ENCODE data around the gene YY1.
"Not testable (repeated sequence)": the region's sequence is repeated elsewhere in the genome, so short reads cannot be mapped to it uniquely, and the experiment has no call there.

The YY1 gene

DNA sequence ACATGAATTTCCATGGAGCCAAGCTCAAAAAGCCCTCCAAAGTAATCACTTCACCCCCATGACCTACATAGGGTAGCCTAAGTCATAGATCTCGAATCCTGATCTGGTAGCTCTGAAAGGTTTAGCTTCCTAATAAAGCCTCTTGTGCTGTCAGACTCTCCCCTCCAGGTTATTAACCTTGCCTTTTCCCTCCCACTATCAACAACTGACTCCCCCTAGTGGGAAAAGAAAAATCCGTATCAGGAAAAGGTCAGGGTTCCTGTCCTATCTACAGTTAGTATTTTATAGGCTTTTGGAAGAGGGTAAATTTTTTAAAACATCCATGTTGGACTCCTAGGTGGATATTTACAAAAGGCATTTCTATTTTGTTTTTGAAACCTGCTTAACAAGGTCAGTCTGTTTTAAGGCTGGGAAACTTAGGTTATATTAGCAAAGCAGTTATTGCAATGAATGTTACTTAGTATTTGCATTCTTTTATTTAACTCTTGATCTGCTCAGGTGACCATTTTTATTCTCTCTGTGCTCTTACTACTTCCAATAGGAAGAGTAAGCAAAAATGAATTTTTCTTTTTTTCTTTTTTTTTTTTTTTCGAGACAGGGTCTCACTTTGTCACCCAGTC, 8.0 kb downstream of the YY1 start:
- no peak for DNase-seq

DNA sequence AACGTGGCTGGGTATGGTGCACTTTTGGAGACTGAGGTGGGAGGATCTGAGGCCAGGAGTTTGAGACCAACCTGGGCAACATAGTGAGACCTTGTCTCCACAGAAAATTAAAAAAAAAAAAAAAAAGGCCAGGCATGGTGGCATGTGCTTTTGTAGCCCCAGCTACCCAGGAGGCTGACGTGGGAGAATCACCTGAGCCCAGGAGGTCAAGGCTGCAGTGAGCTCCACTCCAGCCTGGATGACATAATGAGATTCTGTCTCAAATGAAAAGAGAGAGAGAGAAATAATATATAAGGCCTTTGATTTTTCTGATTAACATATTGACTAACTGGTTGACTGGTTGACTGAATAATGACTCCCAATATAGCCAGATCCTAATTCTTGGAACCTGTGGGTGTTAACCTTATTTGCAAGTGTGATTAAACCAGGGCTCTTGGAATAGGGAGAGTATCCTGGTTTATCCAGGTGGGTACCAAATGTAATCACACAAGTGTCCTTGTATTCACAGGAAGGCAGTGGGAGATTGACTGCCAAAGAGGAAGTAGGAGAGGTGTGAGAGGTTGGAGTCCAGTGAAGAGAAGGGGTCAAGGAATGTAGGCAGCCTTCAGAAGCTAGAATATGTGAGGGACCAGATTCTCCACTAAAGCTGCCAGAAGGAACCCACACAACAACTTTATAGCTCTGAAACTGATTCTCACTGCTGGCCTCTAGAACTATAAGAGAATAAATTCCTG, 12.0 kb downstream of the YY1 start:
- DNase-seq = no peak

DNA sequence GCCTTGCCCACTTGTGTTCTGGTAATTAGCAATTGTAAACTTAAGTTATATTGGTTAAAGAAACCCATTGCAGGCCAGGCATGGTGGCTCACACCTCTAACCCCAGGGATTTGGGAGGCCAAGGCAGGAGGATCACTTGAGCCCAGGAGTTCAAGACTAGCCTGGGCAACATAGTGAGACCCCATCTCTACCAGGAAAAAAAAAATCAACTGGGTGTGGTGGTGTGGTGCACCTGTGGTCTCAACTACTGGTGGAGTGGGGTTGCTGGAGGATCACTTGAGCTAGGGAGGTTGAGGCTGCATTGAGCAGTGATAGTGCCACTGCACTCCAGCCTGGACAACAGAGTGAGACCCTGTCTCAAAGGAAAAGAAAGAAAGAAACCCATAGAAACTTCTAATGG, 13.7 kb downstream of the YY1 start:
- no peak for DNase-seq

DNA sequence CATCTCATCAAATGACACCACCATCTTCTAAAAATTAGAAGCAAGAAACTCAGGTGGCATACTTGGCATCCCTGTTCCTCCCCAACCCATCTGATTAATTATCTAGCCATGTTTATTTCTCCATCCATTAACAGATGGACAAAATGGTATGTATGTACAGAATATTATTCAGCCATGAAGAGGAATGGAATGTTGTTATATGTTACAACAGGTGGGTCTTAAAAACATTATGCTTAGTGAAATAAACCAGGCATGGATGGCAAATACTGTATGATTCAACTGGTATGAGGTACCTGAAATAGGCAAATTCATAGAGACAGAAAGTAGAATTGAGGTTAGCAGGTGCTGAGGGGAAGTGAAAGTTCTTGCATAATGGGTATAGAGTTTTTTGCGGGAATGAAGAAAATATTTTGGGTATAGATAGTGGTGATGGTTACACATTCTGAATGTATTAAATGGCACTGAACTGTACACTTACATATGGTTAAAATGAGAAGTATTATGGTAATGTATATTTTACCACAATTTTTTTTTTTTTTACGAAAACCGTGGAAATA, 17.5 kb downstream of the YY1 start:
- peak; percentile 12 for DNase-seq

DNA sequence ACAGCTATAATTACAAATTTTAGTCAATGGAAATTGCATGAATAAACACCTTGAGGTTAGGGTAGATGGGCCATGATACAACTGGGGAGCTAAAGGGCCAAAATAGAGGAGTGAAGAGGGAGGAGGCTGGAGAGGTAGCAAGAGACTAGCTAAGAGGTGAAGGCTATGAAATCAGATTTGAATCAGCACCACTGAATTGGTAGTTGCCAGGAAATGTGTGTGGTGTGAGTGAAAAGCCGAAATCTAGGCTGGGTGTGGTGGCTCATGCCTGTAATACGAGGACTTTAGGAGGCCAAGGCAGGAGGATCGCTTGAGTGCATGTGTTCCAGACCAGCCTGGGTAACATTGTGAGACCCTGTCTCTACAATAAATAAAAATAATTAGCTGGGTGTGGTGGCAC, 22.7 kb downstream of the YY1 start:
- DNase-seq = no peak

DNA sequence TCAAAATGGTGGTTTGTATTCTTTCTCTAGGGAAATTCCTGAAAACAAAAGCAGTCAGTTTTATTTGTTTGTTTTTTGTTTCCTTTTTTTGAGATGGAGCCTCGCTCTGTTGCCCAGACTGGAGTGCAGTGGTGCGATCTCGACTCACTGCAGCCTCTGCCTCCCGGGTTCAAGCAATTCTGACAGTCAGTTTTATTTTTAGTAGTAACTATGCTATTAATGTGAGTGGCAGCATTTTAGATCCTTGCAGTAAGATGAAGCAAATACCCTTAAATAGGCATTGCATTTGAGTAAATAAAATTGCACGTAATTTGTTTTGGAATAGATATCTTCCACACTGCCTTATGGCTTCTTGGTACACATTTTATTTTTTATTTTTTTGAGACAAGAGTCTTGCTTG, 23.6 kb downstream of the YY1 start:
- no peak for DNase-seq

DNA sequence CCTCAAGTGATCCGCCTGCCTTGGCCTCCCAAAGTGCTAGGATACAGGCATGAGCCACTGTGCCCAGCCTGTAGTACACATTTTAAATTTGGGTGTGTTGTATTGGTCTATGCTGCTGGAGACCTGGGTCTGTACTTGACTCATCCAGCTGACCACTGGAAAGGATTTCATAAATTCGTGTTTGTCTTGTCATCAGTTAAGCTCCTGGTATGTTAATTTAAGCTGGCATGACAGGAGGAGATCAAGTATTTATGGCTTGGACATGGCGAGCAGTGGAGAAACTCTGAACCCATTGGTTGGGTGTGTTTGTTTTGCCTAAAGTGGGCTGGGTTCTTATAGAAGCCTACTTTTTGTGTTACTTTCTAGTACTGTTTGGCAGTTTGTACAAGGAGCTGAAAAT, 24.2 kb downstream of the YY1 start:
- no peak for DNase-seq

DNA sequence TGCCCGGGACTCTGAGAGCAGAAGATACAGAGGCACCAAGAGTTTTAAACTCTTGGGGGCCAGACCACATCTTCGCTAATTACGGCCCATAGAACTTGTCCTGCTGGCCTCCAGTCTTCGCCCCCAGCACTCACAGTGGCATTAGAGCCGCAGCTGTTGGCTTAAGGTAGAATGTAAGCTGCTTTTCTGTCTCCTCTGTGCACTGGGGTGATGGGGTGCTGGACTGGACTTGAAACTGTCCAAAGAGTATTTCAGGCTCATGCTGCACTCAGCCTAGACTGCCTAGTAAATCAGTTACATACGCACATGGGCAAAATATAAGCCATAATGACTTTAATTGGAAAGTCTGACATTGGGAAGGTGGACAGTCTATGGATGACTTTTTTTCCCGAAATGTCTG, 29.0 kb downstream of the YY1 start:
- DNase-seq = no peak

DNA sequence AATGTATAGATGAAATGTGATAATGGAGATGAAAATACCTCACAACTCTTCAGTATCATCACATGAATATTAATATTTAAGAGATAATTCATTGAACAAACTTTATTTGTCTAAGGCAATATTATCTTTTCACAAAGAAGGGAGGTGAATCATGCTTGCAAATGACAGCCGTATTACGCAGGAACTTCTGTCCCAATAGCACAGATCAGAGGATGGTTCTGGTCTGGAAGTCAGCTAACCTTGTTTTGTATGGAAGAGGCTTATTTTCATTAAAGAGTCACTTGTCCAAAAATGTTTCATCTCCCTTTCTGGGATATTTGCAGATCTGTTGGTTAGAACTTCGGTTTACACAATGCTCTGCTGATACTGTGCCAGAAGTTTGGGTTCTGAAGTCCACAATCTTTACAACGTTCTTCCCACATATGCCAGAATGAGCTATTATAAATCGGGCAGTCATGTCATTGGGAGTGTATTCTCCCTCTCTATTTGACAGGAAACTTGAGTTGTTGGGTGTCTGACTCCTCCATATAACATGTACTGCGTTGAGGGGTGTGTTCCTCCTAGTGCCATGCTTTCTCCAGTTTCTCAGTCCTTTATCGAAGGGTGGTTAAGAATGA, 29.8 kb downstream of the YY1 start:
- no peak for DNase-seq

DNA sequence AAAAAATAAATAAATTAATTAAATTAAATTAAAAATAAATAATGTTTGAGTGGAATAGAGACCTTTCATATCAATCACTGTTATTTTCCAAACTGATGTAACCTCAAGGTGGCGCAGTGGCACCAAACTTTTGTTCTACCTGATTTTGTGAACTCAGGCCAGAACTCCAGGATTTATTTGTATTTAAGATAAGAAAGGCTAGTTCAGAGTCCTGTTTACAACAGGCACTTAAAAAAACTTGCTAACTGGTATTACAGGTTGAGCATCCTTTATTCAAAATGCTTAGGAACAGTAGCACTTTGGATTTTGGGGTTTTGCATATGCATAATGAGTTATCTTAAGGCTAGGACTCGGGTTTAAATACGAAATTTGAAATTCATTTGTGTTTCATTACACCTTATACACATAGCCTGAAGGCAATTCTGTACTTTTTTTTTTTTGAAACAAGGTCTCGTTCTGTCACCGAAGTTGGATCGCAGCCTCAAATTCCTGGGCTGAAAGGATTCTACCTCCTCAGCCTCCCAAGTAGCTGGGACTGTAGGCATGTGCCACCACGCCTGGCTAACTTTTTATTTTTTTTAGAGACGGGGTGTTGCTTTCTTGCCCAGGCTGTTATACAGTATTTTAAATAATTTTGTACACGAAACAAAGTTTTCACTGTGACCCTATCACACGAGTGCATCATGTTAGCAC, 32.4 kb downstream of the YY1 start:
- no peak for DNase-seq

DNA sequence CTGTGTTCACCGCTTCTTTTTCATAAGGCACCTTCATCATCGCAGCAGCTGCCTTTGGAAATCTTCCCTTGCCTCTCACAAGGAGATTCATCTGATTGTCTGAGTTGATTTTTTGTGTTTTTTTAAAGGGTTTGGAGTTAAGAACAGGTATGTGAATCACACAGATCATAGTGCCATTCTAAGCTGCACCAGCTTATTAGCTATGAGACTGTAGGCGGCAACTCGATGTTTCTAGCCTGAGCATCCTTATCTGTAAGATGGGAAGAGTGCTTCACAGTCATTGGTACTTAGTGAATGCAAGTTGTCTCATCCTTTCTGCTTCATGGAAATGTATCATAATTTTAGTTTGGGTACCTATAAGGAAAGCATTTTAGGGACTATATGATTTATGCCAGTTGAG, 35.3 kb downstream of the YY1 start:
- no peak for DNase-seq

DNA sequence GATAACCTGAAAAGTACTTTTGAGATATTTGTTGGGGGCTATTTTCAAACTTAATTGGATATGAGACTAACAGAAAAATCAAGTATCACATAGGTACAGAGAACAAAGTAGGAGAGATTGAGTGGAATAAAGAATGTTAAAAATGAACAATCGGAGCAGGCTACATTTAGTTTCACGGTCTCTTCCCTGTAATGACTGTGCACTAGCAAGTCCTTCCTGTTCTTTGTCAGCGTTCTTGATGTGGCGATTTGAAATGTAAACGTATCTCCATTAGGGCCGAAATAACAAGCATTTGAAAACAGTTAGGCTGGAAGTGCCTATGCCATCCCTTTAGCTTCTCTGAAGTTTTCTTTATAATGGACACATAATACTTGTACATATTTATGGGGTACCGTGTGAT, 36.3 kb downstream of the YY1 start:
- no peak for DNase-seq

DNA sequence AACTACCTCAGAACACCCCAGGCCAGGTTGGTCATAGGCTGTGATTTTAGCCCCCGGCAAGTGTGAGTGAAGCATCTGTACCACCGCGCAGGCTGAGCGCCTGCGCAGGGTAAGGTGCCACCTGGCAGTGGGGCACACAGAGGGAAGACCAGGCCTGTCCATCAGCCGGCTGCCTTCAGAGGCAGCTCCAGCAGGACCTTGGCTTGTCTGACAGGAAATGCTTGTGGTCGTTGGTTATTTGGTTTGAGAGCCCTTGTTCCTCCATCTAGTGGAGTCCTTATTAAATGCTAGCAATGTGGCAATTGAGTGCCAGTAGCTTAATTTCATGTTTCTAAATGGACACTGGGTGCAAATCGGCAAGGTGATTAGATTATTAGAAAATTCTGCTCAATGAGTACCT, 39.8 kb downstream of the YY1 start:
- no peak for DNase-seq

DNA sequence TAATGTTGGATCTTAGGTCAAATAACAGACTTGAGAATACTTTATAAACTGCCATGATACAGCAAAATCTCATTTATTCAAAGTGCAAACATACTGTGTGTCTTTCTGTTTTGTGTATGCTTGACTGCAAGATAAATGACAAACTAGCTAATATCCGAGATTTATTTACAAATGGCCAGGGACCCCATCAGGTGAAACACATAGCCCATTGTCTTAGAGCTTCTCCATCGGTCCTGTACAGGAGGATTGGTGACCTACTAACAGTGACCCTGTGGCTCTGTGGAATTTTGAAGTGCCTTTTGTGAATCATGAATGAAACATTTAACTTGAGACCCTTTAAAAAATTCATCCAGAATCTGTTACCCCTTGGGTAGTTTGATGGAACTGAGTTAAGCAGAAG, 40.2 kb downstream of the YY1 start:
- no peak for DNase-seq

DNA sequence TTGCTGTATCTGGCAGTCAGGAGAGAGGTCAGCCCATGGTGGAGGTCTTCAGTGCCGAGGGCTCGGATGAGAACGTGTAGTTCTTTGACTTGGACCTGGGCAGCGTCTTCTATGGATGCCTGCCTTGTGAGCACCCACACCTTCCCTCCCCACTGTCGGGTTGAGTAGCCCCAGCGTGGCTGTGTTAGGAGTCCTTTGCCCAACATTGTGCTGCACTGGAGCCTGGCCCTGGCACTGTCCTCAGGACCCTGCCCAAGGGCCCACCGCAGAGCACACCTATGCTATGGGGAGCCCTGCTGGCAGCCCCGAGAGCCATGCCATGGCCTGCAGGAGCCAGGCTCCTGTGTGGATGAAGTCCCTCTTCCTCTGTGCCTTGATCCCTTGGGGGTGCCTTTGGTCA, 40.6 kb downstream of the YY1 start:
- no peak for DNase-seq

DNA sequence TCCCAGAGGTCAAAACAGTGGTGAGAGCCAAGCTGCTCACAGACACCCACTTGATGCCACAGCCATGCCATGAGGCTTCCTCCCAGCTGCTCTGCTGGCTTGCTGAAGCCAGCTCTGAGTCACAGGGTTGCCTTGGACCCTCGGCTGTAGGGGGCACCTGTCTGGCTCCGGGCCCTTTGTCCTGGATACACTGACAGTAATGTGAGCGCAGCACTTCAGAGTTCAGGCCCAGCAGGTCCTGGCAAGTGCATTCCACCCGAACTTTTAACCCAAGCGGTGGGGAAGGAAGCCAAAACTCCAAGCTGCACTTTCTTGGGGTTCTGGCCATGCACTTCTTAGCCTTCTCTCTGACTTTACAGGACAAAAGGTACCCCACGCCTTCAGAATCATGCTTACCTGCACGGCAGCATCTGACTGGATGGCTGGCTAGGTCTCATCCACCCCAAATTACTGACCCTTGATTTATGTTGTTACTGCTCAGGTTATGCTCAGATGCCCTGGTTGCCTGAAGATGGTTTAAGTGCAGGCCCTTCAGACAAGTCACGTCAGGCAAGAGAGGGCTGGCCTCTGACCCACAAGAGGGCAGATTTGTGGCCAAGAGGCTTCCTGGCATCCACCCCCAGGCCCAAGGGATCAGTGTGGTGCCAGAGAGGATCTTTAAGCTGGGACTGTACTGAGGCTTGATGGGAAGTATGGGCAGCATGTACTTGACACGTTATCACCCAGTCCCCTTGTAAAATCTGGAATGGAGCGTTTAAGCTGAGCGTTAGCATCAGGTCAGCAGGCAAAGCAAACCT, 42.5 kb downstream of the YY1 start:
- DNase-seq = no peak

DNA sequence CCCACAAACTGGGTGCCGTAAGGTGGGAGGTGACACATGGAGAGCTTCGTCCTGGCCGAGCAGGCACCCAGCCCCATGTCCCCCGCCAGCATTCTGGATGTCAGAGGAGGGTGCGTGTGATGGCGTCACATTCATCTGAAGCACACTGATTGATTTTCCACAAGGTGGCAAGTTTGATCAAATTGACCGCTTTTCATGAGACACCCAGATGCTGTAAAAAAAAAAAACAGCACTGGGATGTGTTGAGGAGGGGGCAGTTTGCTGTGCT, 43.1 kb downstream of the YY1 start:
- DNase-seq = no peak

DNA sequence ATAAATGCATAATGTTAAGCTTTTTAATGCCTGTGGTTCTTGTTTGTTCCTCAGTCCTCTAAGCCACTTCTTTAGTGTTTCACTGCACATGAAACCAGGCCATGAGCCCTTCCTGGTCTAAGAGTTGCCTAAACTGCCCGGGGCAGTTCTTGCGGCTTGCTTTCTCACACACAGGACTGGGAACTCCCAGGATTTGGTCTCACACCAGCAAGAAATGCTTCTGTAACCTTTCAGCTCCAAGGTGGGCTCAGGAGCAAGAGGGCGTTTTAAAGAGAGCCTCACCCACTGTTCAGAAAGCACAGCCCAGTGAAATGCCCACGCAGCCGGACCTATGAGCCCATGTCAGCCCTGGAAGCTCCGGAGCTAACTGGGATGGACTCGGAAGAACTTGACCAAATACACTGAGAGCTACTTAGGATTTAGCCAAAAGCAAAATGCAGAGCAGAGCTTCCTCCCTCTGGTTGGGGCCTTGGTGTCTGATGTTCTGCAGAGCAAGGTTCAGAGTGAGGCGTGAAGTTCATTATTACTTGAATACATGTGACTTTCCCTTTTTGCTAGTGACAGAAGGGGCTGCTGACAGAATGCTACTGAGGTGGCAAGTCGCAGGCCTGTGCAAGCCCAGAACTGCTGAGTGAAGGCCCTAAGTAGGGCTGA, 43.9 kb downstream of the YY1 start:
- DNase-seq = no peak

DNA sequence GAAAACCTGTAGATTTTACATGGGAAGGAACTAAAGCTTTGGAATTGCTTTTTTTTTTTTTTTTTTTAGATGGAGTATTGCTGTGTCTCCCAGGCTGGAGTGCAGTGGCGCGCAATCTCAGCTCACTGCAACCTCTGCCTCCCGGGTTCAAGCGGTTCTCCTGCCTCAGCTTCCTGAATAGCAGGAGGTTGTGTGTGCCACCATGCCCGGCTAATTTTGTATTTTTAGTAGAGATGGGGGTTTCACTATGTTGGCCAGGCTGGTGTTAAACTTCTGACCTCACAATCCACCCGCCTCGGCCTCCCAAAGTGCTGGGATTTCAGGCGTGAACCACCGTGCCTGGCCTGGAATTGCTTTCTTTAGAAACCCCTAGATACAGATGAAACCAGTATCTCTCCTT, 44.5 kb downstream of the YY1 start:
- not testable (repeated sequence) for DNase-seq

DNA sequence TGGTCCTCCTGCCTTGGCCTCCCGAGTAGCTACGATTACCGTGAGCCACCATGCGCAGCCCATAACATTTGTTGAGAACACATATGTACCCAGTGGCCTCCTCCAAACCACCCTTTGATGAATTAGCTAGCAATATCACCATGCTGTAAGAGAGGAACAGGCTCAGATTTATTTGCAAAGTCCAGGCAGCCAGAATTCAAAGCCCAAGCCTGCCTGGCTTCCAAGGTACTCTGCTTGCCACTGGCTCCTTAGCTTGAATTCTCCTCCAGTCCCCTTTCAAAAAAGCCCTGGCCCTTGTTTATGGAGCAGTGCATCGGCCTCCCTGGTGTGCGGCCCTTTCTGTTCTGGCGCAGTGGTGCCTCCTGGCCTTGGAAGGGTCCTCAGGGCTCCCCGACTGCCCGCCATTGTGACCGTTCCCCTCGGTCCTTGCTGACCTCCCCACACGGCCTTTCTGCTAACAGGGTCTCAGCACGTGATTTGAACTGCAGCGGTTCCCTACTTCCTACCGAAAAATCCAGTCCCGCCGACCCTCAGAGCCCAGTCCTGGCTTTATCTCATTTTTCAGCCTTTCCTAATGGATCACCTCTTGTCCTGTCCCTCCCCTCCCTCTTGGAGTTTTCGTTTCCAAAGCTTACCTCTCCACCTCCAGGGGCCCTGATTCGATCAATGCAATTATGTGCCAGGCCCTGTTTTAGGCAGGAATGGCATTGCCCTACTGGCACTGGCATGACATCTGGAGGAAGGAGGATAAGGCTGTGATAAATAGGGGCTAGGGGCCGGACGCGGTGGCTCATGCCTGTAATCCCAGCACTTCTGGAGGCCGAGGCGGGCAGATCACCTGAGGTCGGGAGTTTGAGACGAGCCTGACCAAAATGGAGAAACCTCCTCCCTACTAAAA, 45.3 kb downstream of the YY1 start:
- no peak for DNase-seq
